Activated CD4-positive, alpha-beta memory T cell treated with anti-CD3 and anti-CD28 coated beads for 36 hours (primary cell): Measurements from ENCODE around the gene KLRC3. TPM values are rescaled to one million over a fixed set of nuclear protein-coding genes. Genes with fewer than 3 reads are reported as not detected.
"Not testable (repeated sequence)": the region's sequence is repeated elsewhere in the genome, so short reads cannot be mapped to it uniquely, and the experiment has no call there.

ENCODE experiments used
- CTCF ChIA-PET: fragments of 350-600 bp; sonication (Branson Sonifier 250); formaldehyde crosslinking; loops from one replicate; lab custom pipeline; 2021; ENCODE audit warnings: antibody characterized with exemption, inconsistent platforms; lab: Charles Lee
- POLR2A ChIA-PET: fragments of 350-600 bp; sonication (Branson Sonifier 250); formaldehyde crosslinking; loops from one replicate; lab custom pipeline; 2021; ENCODE audit warnings: antibody characterized with exemption; lab: Charles Lee
- DNase-seq: peaks from one replicate; pipeline ENCODE4 v3.0.0-alpha.2; 2020
- H3K27ac Mint-ChIP-seq: one replicate; pipeline ENCODE4 v1.8.0; 2021; ENCODE audit warnings: mixed read lengths
- H3K27me3 Mint-ChIP-seq: one replicate; pipeline ENCODE4 v1.8.0; 2021; ENCODE audit warnings: mixed read lengths
- H3K36me3 Mint-ChIP-seq: one replicate; pipeline ENCODE4 v1.8.0; 2021; ENCODE audit warnings: mixed read lengths
- H3K4me1 Mint-ChIP-seq: one replicate; pipeline ENCODE4 v1.8.0; 2021; ENCODE audit warnings: low read depth, mixed read lengths
- H3K4me3 Mint-ChIP-seq: one replicate; pipeline ENCODE4 v1.8.0; 2021; ENCODE audit warnings: mild to moderate bottlenecking, mixed read lengths
- H3K9me3 Mint-ChIP-seq: one replicate; pipeline ENCODE4 v1.8.0; 2021; ENCODE audit warnings: mixed read lengths
- intact Hi-C: fragments of 100-400 bp; cut with micrococcal nuclease; formaldehyde crosslinking; loops from one replicate; pipeline ENCODE4 v1.15.1; 2023
- total RNA-seq, 2 experiments: library from RNA; stranded (reverse); gene quantifications; one replicate each; pipeline ENCODE4 v1.2.3, GENCODE V29; 2021

The KLRC3 gene
- not detected for total RNA-seq

GRCh38 chr12:10420334-10420733, at the start of gene KLRC3:
Gene KLRC3 (minus strand): TSS chr12:10420595. CDS start chr12:10420550, 45 bp downstream.
- DNase-seq, H3K9me3 Mint-ChIP-seq, H3K36me3 Mint-ChIP-seq, H3K27me3 Mint-ChIP-seq, H3K27ac Mint-ChIP-seq, H3K4me3 Mint-ChIP-seq, POLR2A ChIA-PET, intact Hi-C loops, CTCF ChIA-PET, H3K4me1 Mint-ChIP-seq: not testable (repeated sequence)

- peaks cover 29% of the 10 kb centered on the region for H3K27me3 Mint-ChIP-seq
- intact Hi-C loops = no loop called here
- H3K36me3 Mint-ChIP-seq = no peaks in the 10 kb centered on the region
- H3K4me1 Mint-ChIP-seq = no peaks in the 10 kb centered on the region
- ChIA-PET POLR2A (no interaction called here), CTCF (no interaction called here)
- no peak overlapping the region for H3K4me3 Mint-ChIP-seq
- H3K27ac Mint-ChIP-seq = no peak overlapping the region
- peaks cover 11% of the 10 kb centered on the region for H3K9me3 Mint-ChIP-seq
- no peak for DNase-seq
Observed at GRCh38 chr12:10469701-10470100, 49.3 kb upstream of the KLRC3 start.

GRCh38 chr12:10466311-10466710, 45.9 kb upstream of the KLRC3 start:
- Mint-ChIP-seq H3K27me3 (peaks cover 46% of the 10 kb centered on the region), H3K4me3 (no peak overlapping the region), H3K27ac (no peak overlapping the region), H3K4me1 (no peaks in the 10 kb centered on the region), H3K9me3 (no peaks in the 10 kb centered on the region), H3K36me3 (no peaks in the 10 kb centered on the region)
- CTCF ChIA-PET = no interaction called here
- intact Hi-C loops = no loop called here
- DNase-seq = no peak
- POLR2A ChIA-PET = no interaction called here

GRCh38 chr12:10457760-10458159, 37.4 kb upstream of the KLRC3 start:
- H3K4me1 Mint-ChIP-seq = no peaks in the 10 kb centered on the region
- H3K27ac Mint-ChIP-seq = no peak overlapping the region
- H3K27me3 Mint-ChIP-seq = peaks cover 6% of the 10 kb centered on the region
- H3K4me3 Mint-ChIP-seq = no peak overlapping the region
- ChIA-PET POLR2A (no interaction called here), CTCF (no interaction called here)
- peaks cover 4% of the 10 kb centered on the region for H3K36me3 Mint-ChIP-seq
- peaks cover 26% of the 10 kb centered on the region for H3K9me3 Mint-ChIP-seq
- DNase-seq = no peak
- intact Hi-C loops = no loop called here

- Mint-ChIP-seq H3K4me1 (no peaks in the 10 kb centered on the region), H3K36me3 (peaks cover 4% of the 10 kb centered on the region), H3K27ac (no peak overlapping the region), H3K4me3 (no peak overlapping the region), H3K27me3 (peaks cover 2% of the 10 kb centered on the region), H3K9me3 (peaks cover 26% of the 10 kb centered on the region)
- DNase-seq = no peak
- intact Hi-C loops = no loop called here
- ChIA-PET CTCF (no interaction called here), POLR2A (no interaction called here)
Observed at GRCh38 chr12:10456856-10457255, 36.5 kb upstream of the KLRC3 start.

GRCh38 chr12:10455766-10456165, 35.4 kb upstream of the KLRC3 start:
- Mint-ChIP-seq H3K27ac (no peak overlapping the region), H3K36me3 (peaks cover 4% of the 10 kb centered on the region), H3K27me3 (peaks cover 2% of the 10 kb centered on the region), H3K4me3 (no peak overlapping the region), H3K9me3 (peaks cover 26% of the 10 kb centered on the region), H3K4me1 (no peaks in the 10 kb centered on the region)
- intact Hi-C loops = no loop called here
- ChIA-PET POLR2A (no interaction called here), CTCF (interaction anchor here (0.7 kb wide), 1 partner anchor 163 kb away, joined by 3 read pairs; no protein-coding TSS in a partner anchor)
- no peak for DNase-seq

GRCh38 chr12:10454531-10454930, 34.1 kb upstream of the KLRC3 start:
- Mint-ChIP-seq H3K27ac (no peak overlapping the region), H3K27me3 (no peaks in the 10 kb centered on the region), H3K36me3 (peaks cover 4% of the 10 kb centered on the region), H3K4me3 (no peak overlapping the region), H3K9me3 (peaks cover 26% of the 10 kb centered on the region), H3K4me1 (no peaks in the 10 kb centered on the region)
- ChIA-PET CTCF (no interaction called here), POLR2A (no interaction called here)
- DNase-seq = no peak
- intact Hi-C loops = no loop called here

- H3K4me1 Mint-ChIP-seq = no peaks in the 10 kb centered on the region
- no peaks in the 10 kb centered on the region for H3K27me3 Mint-ChIP-seq
- ChIA-PET POLR2A (no interaction called here), CTCF (interaction anchor here (0.7 kb wide), 1 partner anchor 259 kb away, joined by 3 read pairs; no protein-coding TSS in a partner anchor)
- intact Hi-C loops = no loop called here
- H3K9me3 Mint-ChIP-seq = peaks cover 26% of the 10 kb centered on the region
- peaks cover 4% of the 10 kb centered on the region for H3K36me3 Mint-ChIP-seq
- DNase-seq = no peak
- H3K27ac Mint-ChIP-seq = no peak within 1 kb of the TSS
- H3K4me3 Mint-ChIP-seq = no peak within 1 kb of the TSS
Observed at GRCh38 chr12:10453156-10453555, 32.8 kb upstream of the KLRC3 start, which contains the start of gene KLRC1. Gene KLRC1 (minus strand): TSS chr12:10453377. CDS start chr12:10451156, 2,221 bp downstream.

- DNase-seq = no peak
- Mint-ChIP-seq H3K27me3 (no peaks in the 10 kb centered on the region), H3K27ac (no peak overlapping the region), H3K9me3 (no peaks in the 10 kb centered on the region), H3K36me3 (no peaks in the 10 kb centered on the region), H3K4me3 (no peak overlapping the region), H3K4me1 (no peaks in the 10 kb centered on the region)
- POLR2A ChIA-PET = no interaction called here
- CTCF ChIA-PET = no interaction called here
- intact Hi-C loops = no loop called here
Observed at GRCh38 chr12:10448236-10448635, 27.8 kb upstream of the KLRC3 start.

- CTCF ChIA-PET = not testable (repeated sequence)
Observed at GRCh38 chr12:10446052-10446451, 25.7 kb upstream of the KLRC3 start.

GRCh38 chr12:10441144-10441543, 20.7 kb upstream of the KLRC3 start:
- H3K4me3 Mint-ChIP-seq, H3K27ac Mint-ChIP-seq, intact Hi-C loops, CTCF ChIA-PET, H3K4me1 Mint-ChIP-seq, POLR2A ChIA-PET, H3K9me3 Mint-ChIP-seq, H3K36me3 Mint-ChIP-seq, DNase-seq, H3K27me3 Mint-ChIP-seq: not testable (repeated sequence)

More at GRCh38 chr12:10446052-10446451, 25.7 kb upstream of the KLRC3 start:
- H3K27me3 Mint-ChIP-seq, H3K4me3 Mint-ChIP-seq, H3K27ac Mint-ChIP-seq, H3K9me3 Mint-ChIP-seq, intact Hi-C loops, POLR2A ChIA-PET, H3K36me3 Mint-ChIP-seq, DNase-seq, H3K4me1 Mint-ChIP-seq: not testable (repeated sequence)

GRCh38 chr12:10439608-10440274, 19.3 kb upstream of the KLRC3 start:
- H3K4me3 Mint-ChIP-seq, H3K9me3 Mint-ChIP-seq, H3K4me1 Mint-ChIP-seq, POLR2A ChIA-PET, CTCF ChIA-PET, H3K27me3 Mint-ChIP-seq, H3K36me3 Mint-ChIP-seq, H3K27ac Mint-ChIP-seq, DNase-seq, intact Hi-C loops: not testable (repeated sequence)

- H3K27ac Mint-ChIP-seq, POLR2A ChIA-PET, H3K36me3 Mint-ChIP-seq, H3K4me1 Mint-ChIP-seq, DNase-seq, intact Hi-C loops, CTCF ChIA-PET, H3K9me3 Mint-ChIP-seq, H3K4me3 Mint-ChIP-seq, H3K27me3 Mint-ChIP-seq: not testable (repeated sequence)
Observed at GRCh38 chr12:10437601-10438000, 17.2 kb upstream of the KLRC3 start.
